AG08396 (cell line): Measurements from ENCODE around the gene CNGB1.
A peak's percentile ranks its signal among the peaks of the same experiment; 100 is the strongest.
"Not testable (repeated sequence)": the region's sequence is repeated elsewhere in the genome, so short reads cannot be mapped to it uniquely, and the experiment has no call there.

ENCODE experiments used
- DNase-seq: peaks from one replicate; pipeline ENCODE4 v3.0.0; 2012; ENCODE audit warnings: low spot score, mixed read lengths

CNGB1 gene

DNA sequence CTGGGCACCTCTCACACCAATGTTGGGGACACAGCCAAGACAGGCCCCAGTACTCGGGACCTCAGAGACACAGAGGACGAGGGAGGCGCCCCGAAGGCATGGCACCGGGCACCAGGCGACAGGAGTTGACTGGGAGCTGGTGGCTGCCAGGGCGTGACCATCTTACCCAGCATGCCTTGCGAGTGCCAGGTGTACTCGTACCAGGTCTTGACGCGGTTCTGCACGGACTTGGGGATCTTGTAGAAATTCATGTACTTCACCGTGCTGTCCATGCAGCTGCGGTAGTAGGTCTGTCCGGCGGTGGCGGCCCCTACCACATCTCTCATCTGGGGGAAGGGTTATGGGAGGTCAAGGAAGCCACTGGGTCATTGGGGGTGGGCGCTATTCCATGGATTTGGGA lies 67.3 kb downstream of the CNGB1 start:
- no peak for DNase-seq

DNA sequence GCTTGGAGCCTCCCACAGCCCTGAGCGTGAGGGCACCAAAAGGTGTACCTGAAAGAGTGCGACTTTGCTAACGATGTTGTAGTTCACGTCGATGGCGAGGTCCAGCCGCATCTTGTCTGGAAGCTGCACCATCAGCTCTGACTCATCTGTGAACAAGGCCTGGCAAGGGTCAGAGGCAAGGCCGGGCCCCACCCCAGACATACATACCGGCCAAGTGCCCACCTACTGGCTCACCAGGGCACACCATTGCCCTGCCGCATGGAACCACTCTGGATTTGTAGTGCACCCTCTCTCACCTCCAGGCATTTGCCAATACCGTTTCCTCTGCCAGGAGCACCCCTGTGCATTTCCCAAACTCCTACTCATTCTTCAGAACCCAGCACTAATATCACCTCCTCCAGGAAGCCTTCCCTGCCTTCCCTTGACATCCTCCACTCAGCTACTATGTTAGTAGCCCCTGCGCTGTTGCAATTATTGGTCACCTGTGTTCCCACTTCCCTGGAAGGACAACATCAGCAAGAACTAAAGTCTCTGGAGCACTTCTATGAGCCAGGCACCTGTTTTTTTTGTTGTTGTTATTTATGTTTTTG lies 69.4 kb downstream of the CNGB1 start:
- no peak for DNase-seq

DNA sequence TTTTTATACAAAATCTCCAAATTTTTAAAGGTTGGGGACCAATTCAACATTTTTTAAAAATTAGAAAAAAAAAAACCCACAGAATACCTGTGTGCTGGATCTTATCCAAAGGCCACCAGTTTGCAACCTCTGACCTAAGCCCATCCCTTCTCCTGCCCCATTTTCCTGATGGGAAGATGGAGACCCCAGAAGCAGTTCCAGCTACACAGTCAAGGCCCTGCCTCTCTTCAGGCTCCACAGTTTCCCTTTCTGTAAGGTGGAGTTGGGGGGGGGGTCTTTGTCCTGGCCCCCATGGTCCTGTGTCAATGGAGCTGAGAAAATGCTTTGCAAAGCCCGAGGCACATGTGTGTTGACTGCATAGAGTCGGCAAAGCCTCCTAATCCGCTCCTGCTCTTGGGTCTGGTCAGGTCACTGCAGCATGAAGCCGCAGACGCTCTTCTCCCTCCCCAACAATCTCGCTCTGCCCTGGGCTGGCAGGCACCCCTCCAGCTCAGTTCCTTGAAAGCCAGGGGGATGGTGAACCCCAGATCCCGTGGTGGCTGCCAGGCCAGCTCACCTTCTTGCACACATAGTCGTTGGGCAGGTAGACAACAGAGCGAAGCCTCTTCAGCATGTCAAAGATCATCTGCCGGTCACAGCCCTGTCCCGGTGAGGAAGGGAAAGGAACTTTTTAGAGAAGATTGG lies 70.0 kb downstream of the CNGB1 start:
- no peak for DNase-seq

DNA sequence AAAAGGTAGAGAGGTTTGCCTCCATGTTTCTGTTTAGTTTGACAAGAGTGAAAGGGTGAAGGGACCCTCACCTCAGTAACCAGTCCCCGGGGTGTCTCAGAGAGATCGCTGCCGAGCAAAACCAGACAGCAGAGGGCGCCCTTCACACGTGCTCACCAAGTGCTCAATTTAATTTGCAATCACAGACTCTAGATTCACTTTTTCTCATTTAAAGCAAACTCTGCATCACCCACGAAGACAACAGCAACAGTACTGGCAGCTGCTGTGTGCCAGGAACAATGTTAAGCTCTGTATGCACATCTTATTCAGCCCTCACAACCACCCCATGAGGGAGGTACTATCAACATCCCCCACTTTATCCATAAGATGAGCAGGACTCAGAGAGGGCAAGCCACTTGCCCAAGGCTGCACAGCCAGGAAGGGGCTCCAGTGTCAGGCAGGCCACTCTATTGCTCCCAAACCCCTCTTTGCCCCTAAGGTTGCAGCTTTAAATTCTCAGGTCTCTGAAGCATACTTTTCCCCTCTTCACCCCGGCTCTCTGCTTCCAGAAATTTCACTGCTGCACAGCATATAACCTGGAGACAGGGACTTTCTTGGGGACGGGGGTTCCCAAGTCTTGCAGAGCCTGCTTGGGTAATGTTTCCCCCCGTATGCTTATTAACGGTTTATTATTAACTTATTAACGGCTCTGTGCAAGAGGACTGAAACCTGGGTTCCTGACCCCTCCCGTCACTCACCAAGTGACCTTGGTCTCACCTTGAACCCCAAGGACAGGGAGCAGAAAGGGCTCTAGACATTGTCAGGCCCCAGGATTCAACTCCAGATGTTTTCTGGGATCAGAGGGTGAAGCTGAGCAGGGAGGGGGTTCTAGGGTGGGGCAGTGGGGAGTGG lies 70.9 kb downstream of the CNGB1 start:
- DNase-seq: peak; percentile 68

DNA sequence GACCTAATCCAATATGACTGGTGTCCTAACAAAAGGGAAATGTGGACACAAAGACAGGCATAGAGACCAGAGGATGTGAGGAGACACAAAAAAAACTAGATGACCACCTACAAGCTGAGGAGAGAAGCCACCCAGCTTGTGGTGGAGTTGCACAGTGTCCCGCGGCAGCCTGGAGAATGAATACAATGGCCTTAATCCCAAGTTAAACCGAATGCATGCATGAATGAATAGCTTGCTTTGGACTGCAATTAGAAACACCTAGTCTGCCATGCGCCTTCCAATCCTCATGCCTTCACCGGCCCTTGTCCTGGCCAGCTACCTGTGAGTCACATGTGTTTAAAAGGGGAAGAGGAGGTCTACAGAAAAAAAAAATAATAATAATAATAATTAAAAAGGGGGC lies 72.0 kb downstream of the CNGB1 start:
- DNase-seq: no peak

DNA sequence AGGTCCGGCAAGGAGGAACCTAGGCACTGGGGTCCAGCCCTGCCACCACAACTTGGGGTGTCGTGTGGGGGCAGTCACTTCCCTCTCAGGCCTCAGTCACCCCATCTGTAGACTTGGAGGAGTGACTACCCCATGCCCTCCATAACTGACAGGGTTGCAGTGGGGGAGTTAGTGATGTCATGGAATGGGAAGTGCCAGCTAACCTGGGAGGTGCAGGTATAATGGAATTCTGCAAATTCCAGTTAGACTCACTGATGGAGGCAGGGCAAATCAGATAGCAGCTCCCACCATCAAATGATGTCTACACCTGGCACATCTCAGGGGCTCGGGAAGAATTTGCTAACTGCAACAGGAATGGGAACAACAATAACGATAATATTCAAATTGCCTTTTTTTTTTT lies 72.9 kb downstream of the CNGB1 start:
- DNase-seq: no peak

DNA sequence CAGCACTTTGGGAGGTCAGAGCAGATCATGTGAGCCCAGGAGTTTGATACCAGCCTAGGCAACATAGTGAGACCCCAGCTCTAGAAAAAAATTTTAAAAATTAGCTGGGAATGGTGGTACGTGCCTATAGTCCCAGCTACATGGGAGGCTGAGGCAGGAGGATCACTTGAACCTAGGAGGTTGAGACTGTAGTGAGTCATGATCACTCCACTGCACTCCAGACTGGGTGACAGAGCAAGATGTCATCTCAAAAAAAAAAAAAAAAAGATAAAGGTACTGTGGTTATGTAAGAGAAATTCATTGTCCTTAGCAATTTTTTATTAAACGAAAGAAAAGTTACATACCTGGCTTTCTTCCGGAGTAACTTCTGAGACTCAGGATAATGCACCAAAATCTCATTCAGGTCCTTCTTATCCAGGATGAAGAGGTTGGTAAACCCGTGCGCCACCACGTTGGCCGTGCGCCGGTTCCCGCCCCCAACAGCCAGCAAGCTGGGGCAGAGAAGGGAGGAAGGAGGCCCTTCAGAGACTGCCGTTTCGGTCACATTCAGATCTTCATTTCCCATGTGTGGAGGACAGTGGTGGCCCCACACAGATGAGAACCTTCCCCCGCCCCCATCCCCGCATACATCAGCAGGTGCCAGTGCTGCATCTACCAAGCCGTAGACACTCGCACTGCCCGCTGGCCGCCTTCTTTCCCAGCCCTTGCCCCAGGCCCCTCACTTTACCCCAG lies 73.7 kb downstream of the CNGB1 start:
- no peak for DNase-seq

DNA sequence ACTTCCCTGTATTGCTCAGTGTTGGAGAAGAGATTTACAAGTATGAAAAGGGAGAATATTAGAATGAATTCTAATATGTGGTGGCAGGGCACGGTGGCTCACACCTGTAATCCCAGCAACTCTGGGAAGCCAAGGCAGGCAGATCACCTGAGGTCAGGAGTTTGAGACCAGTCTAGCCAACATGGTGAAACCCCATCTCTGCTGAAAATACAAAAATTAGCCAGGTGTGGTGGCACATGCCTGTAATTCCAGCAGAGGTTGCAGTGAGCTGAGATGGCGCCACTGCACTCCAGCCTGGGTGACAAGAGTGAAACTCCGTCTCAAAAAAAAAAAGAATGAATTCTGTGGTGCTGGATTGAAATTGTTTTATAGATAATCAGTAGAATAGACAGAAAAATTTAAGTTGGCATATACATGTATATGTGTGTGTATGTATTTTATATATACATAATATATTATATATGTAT lies 75.8 kb downstream of the CNGB1 start:
- not testable (repeated sequence) for DNase-seq

DNA sequence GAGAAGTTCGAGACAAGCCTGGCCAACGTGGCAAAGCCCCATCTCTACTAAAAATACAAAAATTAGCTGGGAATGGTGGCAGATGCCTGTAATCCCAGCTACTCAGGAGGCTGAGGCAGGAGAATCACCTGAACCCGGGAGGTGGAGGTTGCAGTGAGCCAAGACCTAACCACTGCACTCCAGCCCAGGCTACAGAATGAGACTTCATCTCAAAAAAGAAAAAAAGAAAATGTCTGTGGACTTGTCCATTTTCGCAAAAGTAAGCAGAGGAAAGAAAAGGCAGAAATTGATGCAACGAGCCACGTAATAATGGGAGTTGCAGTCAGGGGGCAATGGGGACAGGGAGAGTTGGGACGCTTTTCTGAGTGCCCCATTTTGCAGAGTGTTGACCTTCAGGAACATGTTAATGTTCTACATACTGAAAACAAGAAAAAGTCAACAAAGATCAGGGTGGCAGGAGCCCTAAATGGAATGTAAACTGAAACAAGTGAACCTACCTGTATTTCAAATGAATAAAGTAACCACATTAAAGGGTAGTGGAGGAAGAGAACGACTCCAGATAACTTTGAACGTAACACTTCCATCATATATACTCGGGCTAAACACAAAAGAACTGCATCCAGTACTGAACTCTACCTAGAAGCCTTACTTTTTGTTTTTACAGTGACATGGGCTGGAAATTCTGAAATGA lies 76.4 kb downstream of the CNGB1 start:
- no peak for DNase-seq

DNA sequence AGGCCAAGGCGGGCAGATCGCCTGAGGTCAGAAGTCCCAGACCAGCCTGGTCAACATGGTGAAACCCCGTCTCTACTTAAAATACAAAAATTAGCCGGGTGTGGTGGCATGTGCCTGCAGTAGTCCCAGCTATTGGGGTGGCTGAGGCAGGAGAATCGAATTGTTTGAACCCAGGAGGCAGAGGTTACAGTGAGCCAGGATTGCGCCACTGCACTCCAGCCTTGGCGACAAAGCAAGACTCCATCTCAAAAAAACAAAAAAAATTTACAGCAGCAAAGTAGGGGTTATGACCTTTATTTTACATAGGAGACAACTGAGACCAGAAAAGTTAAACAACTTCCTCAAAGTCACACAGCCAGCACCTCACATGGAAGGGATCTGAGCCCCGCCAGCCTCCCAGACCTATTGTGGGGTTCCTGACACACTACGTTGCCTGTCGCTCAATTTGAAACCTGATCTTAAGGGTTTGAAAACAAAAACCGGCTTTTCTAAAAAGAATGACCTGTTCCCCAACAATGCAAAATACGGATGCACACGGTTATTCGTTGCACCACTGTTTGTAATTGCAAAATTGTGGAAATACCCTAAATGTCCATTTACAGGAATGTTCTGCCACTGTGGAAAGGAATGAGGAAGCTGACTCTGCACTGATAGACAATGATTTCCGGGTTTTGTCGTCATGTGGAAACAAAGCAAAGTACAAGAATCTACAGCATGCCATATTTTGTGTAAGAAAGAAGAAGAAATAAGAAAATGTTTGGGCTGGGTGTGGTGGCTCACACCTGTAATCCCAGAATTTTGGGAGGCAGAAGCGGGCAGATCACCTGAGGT lies 77.2 kb downstream of the CNGB1 start:
- DNase-seq: peak; percentile 51

DNA sequence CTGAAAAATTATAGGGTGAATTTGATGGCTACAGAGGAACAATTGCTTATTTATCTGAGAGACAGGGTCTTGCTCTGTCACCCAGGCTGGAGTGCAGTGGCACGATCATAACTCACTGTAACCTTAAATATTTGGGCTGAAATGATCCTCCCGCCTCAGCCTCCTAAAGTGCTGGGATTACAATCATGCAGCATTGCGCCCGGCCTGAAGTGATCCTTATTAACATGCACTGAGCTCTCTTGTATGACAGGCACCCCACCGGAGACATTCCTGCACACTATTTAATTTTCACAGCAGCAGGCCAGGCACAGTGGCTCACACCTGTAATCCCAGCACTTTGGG lies 77.7 kb downstream of the CNGB1 start:
- no peak for DNase-seq

DNA sequence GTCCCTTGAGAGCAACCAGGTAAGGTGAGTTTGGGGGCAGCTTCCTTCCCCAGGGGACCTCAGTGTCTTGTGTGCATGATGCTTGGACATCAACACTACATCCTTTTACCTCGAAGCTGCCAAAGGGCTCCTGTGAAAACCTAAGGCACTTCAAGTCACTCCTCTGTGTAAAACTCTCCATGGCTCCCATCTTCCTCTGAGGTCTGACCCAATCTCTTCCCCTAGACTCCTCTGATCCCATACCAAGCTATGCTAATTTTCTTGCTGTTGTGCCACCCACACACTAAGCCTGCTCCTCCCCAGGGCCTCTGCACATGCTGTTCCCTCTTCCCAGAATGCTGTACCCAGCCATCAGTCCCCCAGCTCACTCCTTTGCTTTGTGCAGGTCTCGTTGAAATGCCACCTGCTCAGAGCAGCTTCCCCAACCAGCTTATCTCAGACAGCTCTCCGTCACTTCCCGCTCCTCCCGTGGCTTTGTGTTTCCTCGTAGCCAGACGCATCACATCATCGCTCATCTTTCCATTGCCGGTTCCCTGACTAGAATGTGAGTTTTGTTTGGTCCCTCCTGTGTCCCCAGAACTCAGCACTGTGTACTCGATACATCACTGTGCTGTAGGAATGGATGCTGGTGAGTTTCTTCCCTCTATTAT lies 78.4 kb downstream of the CNGB1 start:
- DNase-seq: no peak

DNA sequence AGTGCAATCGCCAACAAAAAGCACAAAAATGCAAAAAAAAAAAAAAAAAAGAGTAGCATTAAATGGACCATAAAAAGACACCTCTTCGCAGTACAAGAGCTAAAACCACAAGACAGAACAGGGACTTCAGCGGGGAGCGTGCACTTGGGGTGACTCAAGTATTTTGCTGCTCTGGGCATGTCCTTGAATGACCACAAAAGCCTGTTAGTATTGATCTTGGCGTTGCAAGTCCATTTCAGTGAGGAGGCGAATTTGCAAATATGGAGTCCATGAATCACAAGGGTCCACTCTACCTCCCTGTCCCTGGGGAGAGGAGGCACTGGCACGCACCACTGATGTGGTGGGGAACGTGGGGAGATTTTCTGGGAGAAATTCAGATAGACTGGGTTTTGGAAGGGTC lies 78.9 kb downstream of the CNGB1 start:
- DNase-seq: no peak

DNA sequence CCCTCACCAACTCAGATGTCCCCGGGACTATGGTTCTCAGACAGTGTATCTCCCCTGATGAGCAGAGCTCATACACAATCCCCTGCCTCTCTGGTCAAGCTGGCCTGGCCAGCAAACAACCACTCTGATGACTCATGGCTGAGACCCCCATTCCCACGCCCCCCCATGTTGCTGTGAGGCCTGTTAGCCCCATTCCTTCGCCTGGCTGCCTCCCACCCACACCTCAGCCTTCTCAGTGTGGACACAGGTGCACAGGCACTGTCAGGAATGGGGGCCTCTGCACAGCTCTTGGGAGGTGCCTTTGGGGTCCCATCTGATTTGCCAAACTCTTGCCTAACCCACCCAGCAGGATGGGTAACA lies 80.2 kb downstream of the CNGB1 start:
- no peak for DNase-seq

DNA sequence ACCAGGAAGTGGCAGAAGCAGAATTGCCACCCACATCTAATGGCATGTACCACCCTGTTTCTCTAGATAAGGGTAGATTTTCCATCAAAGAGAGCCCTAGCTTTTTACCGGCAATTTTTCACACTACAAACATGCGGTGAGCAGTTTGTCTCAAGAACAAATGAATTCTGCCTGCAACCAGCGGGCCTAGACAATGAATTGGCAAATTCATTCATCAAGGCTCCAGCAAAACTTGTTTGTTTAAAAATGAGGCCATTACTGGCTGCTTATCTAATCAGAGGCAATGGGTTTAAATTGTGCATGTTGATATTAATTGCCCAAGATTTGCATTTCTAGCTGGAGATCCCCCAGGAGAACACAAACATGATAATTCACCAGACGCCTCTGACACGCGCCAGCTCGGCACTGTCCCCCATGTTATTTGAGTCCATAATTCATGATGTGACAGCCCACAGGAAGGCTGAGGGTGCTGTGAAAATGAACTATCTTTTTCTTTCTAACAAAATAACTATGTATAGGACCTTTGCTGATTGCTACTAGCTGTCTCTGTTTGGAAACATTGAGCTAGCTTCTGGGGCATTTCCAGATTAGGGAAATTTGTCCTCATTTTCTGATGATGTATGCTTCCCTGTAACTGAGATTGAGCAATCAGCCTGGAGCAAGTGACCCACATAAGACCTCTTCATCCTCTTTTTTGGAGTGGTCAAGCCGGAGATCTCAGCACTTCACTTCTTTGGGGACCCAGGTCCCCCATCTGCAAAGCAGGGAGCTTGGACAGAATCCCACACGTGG lies 80.8 kb downstream of the CNGB1 start:
- DNase-seq: no peak

DNA sequence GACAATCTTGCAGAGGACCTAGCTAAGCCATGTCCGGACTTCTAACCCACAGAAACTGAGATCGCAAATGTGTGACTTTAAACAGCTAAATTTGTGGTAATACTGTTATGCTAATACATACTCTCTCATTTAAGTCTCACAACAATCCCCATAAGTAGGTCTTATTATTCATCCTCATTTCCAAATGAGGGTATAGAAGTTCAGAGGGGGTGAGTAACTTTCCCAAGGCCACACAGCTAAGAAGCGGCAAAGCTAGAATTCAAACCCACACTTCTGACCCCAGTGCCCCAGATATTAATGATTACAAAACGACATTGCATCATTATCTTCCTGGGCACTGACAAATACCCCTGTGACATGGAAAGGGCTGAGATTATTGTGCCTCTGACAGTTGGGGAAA lies 81.4 kb downstream of the CNGB1 start:
- DNase-seq: no peak

DNA sequence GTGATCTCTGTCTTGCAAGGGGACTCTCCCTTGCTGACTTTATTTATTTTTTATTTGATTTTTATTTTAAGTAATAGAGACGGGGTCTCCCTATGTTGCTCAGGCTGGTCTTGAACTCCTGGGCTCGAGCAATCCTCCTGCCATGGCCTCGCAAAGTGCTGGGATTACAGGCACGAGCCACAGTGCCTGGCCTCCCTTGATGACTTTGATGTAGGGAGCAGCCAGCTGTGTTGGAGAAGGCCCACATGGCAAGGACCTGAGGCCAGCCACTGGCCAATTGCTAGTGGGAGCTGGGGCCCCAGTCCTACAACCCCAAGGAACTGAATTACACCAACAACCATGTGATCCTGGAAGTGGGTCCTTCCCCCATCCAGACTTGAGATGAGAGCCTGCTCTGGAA lies 81.8 kb downstream of the CNGB1 start:
- no peak for DNase-seq

DNA sequence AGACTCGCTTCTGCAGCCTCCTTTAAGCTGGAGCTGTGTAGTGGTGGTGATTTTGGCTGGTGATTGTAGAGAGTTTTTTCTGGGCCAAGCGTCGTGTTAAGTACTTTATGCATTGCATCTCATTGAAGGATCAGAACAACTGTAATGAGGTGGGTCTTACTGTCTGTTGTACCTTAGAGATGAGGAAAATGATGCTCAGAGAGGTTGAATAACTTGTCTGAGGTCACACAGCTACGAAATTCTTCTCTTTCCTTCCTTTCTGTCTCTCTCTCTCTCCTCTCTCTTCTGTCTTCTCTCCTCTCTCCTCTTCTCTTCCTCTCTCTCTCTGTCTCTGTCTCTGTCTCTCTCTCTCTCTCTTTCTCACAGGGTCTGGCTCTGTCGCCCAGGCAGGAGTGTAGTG lies 82.8 kb downstream of the CNGB1 start:
- DNase-seq: no peak

DNA sequence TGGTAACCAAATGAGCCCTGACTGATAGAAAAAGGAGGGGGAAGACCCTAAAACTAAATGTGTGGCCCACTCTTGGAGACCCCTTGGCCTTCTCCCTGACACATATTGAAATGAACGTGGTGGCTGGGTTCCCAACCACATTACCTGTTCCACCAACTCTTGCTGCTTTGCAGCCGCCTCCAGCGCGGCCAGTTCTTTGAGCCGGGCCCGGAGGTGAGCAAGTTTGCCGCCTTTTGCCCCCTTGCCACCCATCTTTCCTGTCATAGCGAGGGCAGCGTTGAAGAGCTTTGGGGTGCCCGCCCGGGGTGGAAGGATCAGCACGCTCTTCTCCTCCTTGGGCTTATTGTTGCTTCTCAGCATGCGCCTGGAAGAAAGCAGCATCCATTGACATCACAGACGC lies 83.2 kb downstream of the CNGB1 start:
- DNase-seq: no peak

DNA sequence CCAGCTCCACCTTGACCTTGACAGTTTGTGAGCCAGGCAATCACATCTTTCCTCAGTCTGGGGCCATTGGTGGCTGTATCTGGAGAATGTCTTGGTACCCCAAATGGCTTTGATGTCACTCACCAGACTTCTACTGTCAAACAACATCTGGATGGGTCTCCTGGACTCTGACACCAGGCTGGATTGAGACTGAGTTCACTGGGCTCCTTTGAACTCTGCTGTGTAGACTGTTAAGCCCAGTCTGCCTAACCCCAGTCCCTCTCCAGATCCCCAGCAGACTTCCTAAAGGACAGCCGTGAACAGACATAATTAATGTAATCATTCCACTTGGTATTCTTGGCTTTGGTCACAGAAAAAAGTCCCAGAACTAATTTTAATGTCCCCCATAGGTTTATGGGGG lies 84.5 kb downstream of the CNGB1 start:
- no peak for DNase-seq
